ENCODE data around the gene IL1RAPL2. TPM values are rescaled to one million over a fixed set of nuclear protein-coding genes. Genes with fewer than 3 reads are reported as not detected.

IL1RAPL2 gene
- total RNA-seq, 4 donors from 2014 or later: not detected

DNA sequence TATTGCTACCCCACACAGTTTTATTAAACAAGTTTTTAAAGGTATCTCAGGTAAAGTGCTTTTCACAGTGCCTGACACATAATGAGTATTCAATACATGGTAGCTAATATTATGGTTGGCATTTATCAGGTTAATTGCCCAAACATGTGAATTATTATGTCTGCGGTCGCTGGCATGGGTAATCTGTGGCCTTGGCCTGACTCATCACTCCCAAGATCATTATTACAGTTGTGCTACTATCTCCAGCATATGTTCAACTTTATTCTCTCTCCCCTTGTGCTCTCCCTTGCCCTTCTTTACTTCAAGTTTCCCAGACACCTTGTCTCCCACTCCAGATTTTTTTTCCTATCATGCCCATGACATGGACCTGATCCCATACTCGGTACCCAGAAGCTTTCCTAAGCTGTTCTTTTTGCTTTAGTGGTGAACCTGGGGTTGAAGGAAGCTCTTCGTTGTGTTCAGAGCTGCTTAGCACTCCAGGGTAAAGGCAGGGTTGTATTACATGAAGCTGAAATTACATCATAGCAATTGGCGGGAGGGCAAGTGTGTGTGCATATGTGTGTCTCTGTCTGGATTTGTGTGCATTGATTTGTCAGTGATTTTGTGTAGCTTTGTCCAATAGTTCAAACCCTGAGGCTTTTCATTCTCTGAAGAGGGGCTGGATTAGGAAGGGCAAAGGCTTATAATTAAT lies 1079.8 kb downstream of the IL1RAPL2 start:
- no peak overlapping the region for H3K27ac ChIP-seq
- H3K4me3 ChIP-seq (replicated peaks in 1 of 3): no peak overlapping the region
- intact Hi-C loops (cut with DNase I): no loop called here
- no peaks in the 10 kb centered on the region for H3K9me3 ChIP-seq
- H3K36me3 ChIP-seq: no peaks in the 10 kb centered on the region
- no peaks in the 10 kb centered on the region for H3K27me3 ChIP-seq
- WGBS, 2 donors: 72 to 87% methylated on average over 5 of the region's 5 CpGs
- no peaks in the 10 kb centered on the region for H3K4me1 ChIP-seq
- TF ChIP-seq POLR2A (IDR thresholded peaks at IDR 0.05) (no peak), CTCF (IDR thresholded peaks at IDR 0.05) (no peak)
- DNase-seq: no peak

GRCh38 chrX:105646592-105647372 lies 1080.8 kb downstream of the IL1RAPL2 start:
- Histone ChIP-seq H3K27me3 (no peaks in the 10 kb centered on the region), H3K27ac (no peak overlapping the region), H3K4me3 (replicated peaks in 1 of 3) (no peak overlapping the region), H3K36me3 (no peaks in the 10 kb centered on the region), H3K4me1 (no peaks in the 10 kb centered on the region), H3K9me3 (no peaks in the 10 kb centered on the region)
- TF ChIP-seq POLR2A (IDR thresholded peaks at IDR 0.05) (no peak), CTCF (IDR thresholded peaks at IDR 0.05) (no peak)
- 85 to 91% methylated on average over 9 to 14 of the region's 17 CpGs for WGBS, 2 donors
- intact Hi-C loops (cut with DNase I): no loop called here
- no peak for DNase-seq

DNA sequence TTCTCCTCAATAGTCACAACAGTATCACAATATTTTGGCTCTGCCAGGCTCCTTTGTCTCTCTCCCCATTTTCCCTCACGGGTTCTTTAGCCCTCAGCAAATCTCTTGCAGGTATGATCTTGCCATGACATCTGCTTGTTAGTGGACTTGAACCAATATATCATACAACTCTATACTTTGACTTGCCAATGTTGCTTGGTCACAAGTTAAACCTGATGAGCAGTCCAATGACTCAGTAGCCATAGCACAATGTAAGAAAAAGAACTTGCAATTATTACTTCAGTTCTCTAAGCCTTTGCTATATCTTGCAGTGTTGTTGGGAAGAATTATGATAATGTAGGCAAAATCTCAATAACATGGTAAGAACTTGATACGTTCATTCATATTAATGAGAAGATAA lies 1081.8 kb downstream of the IL1RAPL2 start:
- no peaks in the 10 kb centered on the region for H3K36me3 ChIP-seq
- H3K4me3 ChIP-seq (replicated peaks in 1 of 3): no peak overlapping the region
- no peak for DNase-seq
- no peaks in the 10 kb centered on the region for H3K9me3 ChIP-seq
- no peaks in the 10 kb centered on the region for H3K27me3 ChIP-seq
- intact Hi-C loops (cut with DNase I): no loop called here
- TF ChIP-seq POLR2A (IDR thresholded peaks at IDR 0.05) (no peak), CTCF (IDR thresholded peaks at IDR 0.05) (no peak)
- no peak overlapping the region for H3K27ac ChIP-seq
- WGBS, 2 donors: 83 to 85% methylated on average over 2 of the region's 2 CpGs
- H3K4me1 ChIP-seq: no peaks in the 10 kb centered on the region

- no peaks in the 10 kb centered on the region for H3K9me3 ChIP-seq
- H3K36me3 ChIP-seq: no peaks in the 10 kb centered on the region
- no peaks in the 10 kb centered on the region for H3K27me3 ChIP-seq
- H3K4me3 ChIP-seq (replicated peaks in 1 of 3): no peak overlapping the region
- TF ChIP-seq CTCF (IDR thresholded peaks at IDR 0.05): no peak
- TF ChIP-seq POLR2A (IDR thresholded peaks at IDR 0.05): no peak
- H3K4me1 ChIP-seq: no peaks in the 10 kb centered on the region
- intact Hi-C loops (cut with DNase I): no loop called here
- 77 to 80% methylated on average over 1 of the region's 1 CpG for WGBS, 2 donors
- H3K27ac ChIP-seq: no peak overlapping the region
- no peak for DNase-seq
These were observed 1082.7 kb downstream of the IL1RAPL2 start for GRCh38 chrX:105648732-105649131.

DNA sequence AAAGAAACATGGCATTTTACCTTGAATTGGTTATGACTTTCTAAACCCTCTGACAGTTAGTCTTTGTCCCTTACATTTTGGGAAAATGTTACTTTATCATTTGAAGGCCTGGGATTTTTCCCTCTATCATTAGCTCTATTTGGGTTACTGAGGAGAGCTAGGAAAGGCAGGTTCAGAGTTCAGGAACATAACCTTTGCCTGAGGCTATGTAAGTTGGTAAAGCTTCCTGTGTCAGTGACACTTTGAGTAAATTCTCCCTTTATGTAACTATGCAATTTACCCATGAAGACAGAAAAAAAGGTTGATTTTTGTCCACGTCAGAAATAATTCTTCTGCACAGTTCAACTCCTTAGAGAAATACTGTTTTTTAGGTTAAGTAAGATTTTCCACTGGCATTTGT lies 1084.6 kb downstream of the IL1RAPL2 start:
- intact Hi-C loops (cut with DNase I): no loop called here
- H3K4me3 ChIP-seq (replicated peaks in 1 of 3): no peak overlapping the region
- no peaks in the 10 kb centered on the region for H3K4me1 ChIP-seq
- H3K9me3 ChIP-seq: no peaks in the 10 kb centered on the region
- no peak for TF ChIP-seq CTCF (IDR thresholded peaks at IDR 0.05)
- no peak for TF ChIP-seq POLR2A (IDR thresholded peaks at IDR 0.05)
- H3K36me3 ChIP-seq: no peaks in the 10 kb centered on the region
- no peaks in the 10 kb centered on the region for H3K27me3 ChIP-seq
- WGBS, 2 donors: 56 to 70% methylated on average over 1 of the region's 1 CpG
- DNase-seq: no peak
- no peak overlapping the region for H3K27ac ChIP-seq

Measured in thyroid gland (tissue), 4 donors.